Measurements from ENCODE around the gene SLC25A23. TPM values are rescaled to one million over a fixed set of nuclear protein-coding genes. Genes with fewer than 3 reads are reported as not detected.
A peak's percentile ranks its signal among the peaks of the same experiment; 100 is the strongest.
"Not testable (repeated sequence)": the region's sequence is repeated elsewhere in the genome, so short reads cannot be mapped to it uniquely, and the experiment has no call there.

The SLC25A23 gene
- total RNA-seq, 1 donor, result 22.8 TPM

DNA sequence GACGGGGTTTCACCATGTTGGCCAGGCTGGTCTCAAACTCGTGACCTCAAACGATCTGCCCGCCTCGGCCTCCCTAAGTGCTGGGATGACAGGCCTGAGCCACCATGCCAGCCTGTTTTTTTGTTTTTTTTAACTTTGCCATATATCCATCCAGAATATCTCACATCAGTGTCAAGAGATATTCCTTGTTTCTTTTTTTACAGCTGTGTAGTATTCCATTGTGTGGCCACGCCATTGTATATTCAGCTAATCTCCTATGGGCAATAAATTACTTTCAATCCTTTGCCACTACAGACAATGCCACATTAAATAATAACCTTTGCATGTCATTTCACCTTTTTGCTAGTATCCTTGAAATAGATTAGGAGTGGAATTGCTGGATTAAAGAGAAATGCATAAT lies 50.2 kb downstream of the SLC25A23 start:
- peaks cover 5% of the 10 kb centered on the region for H3K36me3 ChIP-seq (ENCODE audit: insufficient read depth, low read length)
- DNase-seq (ENCODE audit: insufficient read length, low spot score, missing footprints), result no peak
- H2AFZ ChIP-seq (ENCODE audit: low read length), result no peak overlapping the region
- H3K9me3 ChIP-seq (ENCODE audit: low read depth, low read length), result no peaks in the 10 kb centered on the region
- no peaks in the 10 kb centered on the region for H3K79me2 ChIP-seq (ENCODE audit: insufficient read depth, low read length)
- no peak overlapping the region for H3K27ac ChIP-seq (ENCODE audit: low read depth, low read length)
- TF ChIP-seq CTCF (IDR thresholded peaks at IDR 0.05; ENCODE audit: extremely low read depth, low read depth, low read length), result no peak
- H3K4me2 ChIP-seq (ENCODE audit: insufficient read depth, low read length), result no peak overlapping the region
- H3K27me3 ChIP-seq (ENCODE audit: insufficient read depth, low read length), result no peaks in the 10 kb centered on the region
- no peaks in the 10 kb centered on the region for H3K4me1 ChIP-seq (ENCODE audit: insufficient read depth, low read length)
- no peak overlapping the region for H3K4me3 ChIP-seq (ENCODE audit: insufficient read depth, low read length)
- no peaks in the 10 kb centered on the region for H4K20me1 ChIP-seq (ENCODE audit: insufficient read depth, low read length)

GRCh38 chr19:6406401-6406800 lies 53.2 kb downstream of the SLC25A23 start:
- Histone ChIP-seq H3K9me3 (ENCODE audit: low read depth, low read length) (no peaks in the 10 kb centered on the region), H3K4me2 (ENCODE audit: insufficient read depth, low read length) (no peak overlapping the region)

DNA sequence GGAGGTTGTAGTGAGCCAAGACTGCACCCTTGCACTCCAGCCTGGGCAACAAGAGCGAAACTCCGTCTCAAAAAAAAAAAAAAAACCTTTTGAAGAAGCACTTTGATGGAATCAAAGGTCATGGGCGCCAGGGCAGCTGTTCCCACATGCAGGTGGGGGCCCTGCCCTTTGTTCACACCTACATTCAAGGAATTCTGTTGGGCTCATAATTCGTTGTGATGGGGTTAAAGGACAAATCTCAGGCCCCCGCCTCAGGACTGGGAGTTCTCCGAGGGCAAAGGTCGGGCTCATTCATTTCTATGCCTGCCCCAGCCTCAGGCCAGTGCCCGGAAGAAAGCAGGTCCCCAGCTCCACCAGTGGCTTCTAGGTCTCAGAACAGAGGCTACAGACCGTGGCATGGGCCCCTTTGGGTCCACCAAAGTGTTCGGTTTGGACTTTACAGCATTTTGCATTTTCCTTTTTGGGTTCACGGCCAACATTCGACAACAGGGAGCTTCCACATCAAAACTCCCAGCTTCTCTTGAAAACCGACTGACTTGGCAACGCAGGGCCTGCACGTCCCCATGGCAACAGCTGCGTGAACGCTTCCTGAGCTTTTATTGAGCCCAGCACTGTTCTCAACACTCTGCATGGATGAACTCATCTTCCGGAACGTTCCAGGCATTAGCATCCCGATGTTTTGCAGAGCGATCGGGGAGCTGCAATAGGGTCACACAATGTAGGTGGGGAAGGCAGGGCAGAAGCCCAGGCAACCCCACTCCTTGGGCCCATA lies 56.6 kb downstream of the SLC25A23 start:
- Histone ChIP-seq H3K4me3 (ENCODE audit: insufficient read depth, low read length) (no peak overlapping the region), H2AFZ (ENCODE audit: low read length) (peak overlapping the region; percentile 80), H3K27me3 (ENCODE audit: insufficient read depth, low read length) (no peaks in the 10 kb centered on the region), H4K20me1 (ENCODE audit: insufficient read depth, low read length) (no peaks in the 10 kb centered on the region), H3K27ac (ENCODE audit: low read depth, low read length) (no peak overlapping the region), H3K79me2 (ENCODE audit: insufficient read depth, low read length) (no peaks in the 10 kb centered on the region), H3K36me3 (ENCODE audit: insufficient read depth, low read length) (no peaks in the 10 kb centered on the region), H3K9me3 (ENCODE audit: low read depth, low read length) (no peaks in the 10 kb centered on the region), H3K4me2 (ENCODE audit: insufficient read depth, low read length) (peak overlapping the region; percentile 36), H3K4me1 (ENCODE audit: insufficient read depth, low read length) (no peaks in the 10 kb centered on the region)
- peak; percentile 72 for DNase-seq (ENCODE audit: insufficient read length, low spot score, missing footprints)
- TF ChIP-seq CTCF (IDR thresholded peaks at IDR 0.05; ENCODE audit: extremely low read depth, low read depth, low read length), result no peak

More at GRCh38 chr19:6406401-6406800, 53.2 kb downstream of the SLC25A23 start:
- no peaks in the 10 kb centered on the region for H3K4me1 ChIP-seq (ENCODE audit: insufficient read depth, low read length)
- H3K36me3 ChIP-seq (ENCODE audit: insufficient read depth, low read length), result no peaks in the 10 kb centered on the region
- H3K4me3 ChIP-seq (ENCODE audit: insufficient read depth, low read length), result no peak overlapping the region
- no peaks in the 10 kb centered on the region for H4K20me1 ChIP-seq (ENCODE audit: insufficient read depth, low read length)
- H3K27ac ChIP-seq (ENCODE audit: low read depth, low read length), result no peak overlapping the region
- no peaks in the 10 kb centered on the region for H3K27me3 ChIP-seq (ENCODE audit: insufficient read depth, low read length)
- H2AFZ ChIP-seq (ENCODE audit: low read length), result no peak overlapping the region
- DNase-seq (ENCODE audit: insufficient read length, low spot score, missing footprints), result no peak
- TF ChIP-seq CTCF (IDR thresholded peaks at IDR 0.05; ENCODE audit: extremely low read depth, low read depth, low read length), result no peak
- no peaks in the 10 kb centered on the region for H3K79me2 ChIP-seq (ENCODE audit: insufficient read depth, low read length)

DNA sequence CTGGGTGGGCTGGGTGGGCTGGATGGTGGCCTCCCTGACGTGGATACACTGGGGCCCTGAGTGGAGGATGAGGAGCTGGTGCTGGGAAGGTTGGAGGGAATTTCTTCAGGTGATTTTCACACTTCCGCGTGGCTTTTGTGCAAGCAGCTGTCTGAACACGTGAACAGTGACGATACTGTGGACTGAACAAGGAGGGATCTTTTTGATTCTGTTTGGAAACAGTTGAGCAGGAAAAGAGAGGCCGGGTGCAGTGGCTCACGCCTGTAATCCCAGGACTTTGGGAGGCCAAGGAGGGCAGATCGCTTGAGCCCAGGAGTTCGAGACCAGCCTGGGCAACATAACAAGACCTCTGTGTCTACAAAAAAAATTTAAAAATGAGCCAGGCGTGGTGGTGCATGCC lies 57.5 kb downstream of the SLC25A23 start:
- no peaks in the 10 kb centered on the region for H3K27me3 ChIP-seq (ENCODE audit: insufficient read depth, low read length)
- no peak overlapping the region for H3K4me3 ChIP-seq (ENCODE audit: insufficient read depth, low read length)
- no peak for TF ChIP-seq CTCF (IDR thresholded peaks at IDR 0.05; ENCODE audit: extremely low read depth, low read depth, low read length)
- H3K9me3 ChIP-seq (ENCODE audit: low read depth, low read length), result no peaks in the 10 kb centered on the region
- no peak overlapping the region for H2AFZ ChIP-seq (ENCODE audit: low read length)
- no peak overlapping the region for H3K27ac ChIP-seq (ENCODE audit: low read depth, low read length)
- no peaks in the 10 kb centered on the region for H3K4me1 ChIP-seq (ENCODE audit: insufficient read depth, low read length)
- H3K36me3 ChIP-seq (ENCODE audit: insufficient read depth, low read length), result no peaks in the 10 kb centered on the region
- no peak overlapping the region for H3K4me2 ChIP-seq (ENCODE audit: insufficient read depth, low read length)
- DNase-seq (ENCODE audit: insufficient read length, low spot score, missing footprints), result no peak
- no peaks in the 10 kb centered on the region for H3K79me2 ChIP-seq (ENCODE audit: insufficient read depth, low read length)
- no peaks in the 10 kb centered on the region for H4K20me1 ChIP-seq (ENCODE audit: insufficient read depth, low read length)

- not testable (repeated sequence) for H3K79me2 ChIP-seq (ENCODE audit: insufficient read depth, low read length); DNase-seq (ENCODE audit: insufficient read length, low spot score, missing footprints); H3K27me3 ChIP-seq (ENCODE audit: insufficient read depth, low read length); H3K9me3 ChIP-seq (ENCODE audit: low read depth, low read length); H3K27ac ChIP-seq (ENCODE audit: low read depth, low read length); H3K4me3 ChIP-seq (ENCODE audit: insufficient read depth, low read length); H3K4me1 ChIP-seq (ENCODE audit: insufficient read depth, low read length); H2AFZ ChIP-seq (ENCODE audit: low read length); H4K20me1 ChIP-seq (ENCODE audit: insufficient read depth, low read length); H3K36me3 ChIP-seq (ENCODE audit: insufficient read depth, low read length); H3K4me2 ChIP-seq (ENCODE audit: insufficient read depth, low read length)
Observed at GRCh38 chr19:6400062-6400944, 59.3 kb downstream of the SLC25A23 start.

Data from osteoblast (primary cell).